ENCODE data around the gene ADGRG3. TPM values are rescaled to one million over a fixed set of nuclear protein-coding genes. Genes with fewer than 3 reads are reported as not detected.

ADGRG3 gene
- total RNA-seq, 1 experiment from 2014 or later = 0.46 TPM

DNA sequence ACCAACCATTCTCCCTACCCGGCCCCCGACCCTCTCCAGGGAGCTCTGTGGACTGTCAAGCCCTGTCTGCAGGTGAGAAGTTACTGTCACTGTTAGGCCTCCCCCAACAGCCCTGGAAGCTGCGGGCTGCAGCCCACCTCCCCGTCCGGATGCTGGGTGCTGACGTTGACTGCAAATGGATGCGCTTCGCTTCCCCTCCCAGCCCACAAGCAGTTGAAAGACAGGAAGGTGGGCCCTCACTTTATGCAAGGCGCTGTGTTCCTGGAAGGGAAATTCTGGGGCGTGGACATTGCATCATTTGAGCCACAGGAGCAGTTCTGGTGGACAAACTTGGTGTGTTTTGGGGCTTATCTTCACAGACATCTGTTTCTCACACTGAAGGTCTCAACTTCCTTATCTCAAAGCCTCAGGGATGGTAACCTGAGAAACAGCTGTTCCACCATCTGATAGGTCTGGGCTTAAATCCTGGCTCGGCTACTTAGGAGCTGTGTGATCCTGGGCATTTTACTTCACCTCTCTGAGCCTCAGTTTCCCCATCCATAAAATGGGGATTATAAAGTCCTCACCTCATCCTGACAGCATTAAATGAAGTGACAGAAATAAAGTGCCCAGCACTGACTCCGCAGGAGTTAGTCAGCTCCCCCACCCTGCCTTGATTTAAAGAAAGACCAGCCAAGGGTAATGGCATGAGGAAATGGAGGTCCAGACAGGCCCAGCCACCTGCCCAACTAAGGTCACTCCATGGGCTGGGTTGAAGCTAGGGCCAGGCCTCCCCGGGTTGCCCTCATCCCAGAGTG is 21.9 kb downstream of the ADGRG3 start:
- Histone ChIP-seq H3K79me2 (ENCODE audit: insufficient read depth, low read length) (no peaks in the 10 kb centered on the region), H3K79me1 (ENCODE audit: insufficient read depth, low read depth, low read length, poor library complexity, severe bottlenecking) (no peaks in the 10 kb centered on the region), H3T11ph (ENCODE audit: low read length) (no peak overlapping the region), H4K8ac (replicated peaks; ENCODE audit: insufficient read length, low read depth, low read length) (no peak overlapping the region), H2BK15ac (ENCODE audit: low read depth, low read length) (no peak overlapping the region), H3K4me1 (ENCODE audit: insufficient read depth, low read length) (no peaks in the 10 kb centered on the region), H2BK5ac (ENCODE audit: insufficient read length, low read length) (no peak overlapping the region), H2AK5ac (ENCODE audit: insufficient read length, low read length) (no peak overlapping the region), H3K4ac (ENCODE audit: low read depth, low read length) (no peak overlapping the region), H4K5ac (ENCODE audit: insufficient read length, low read depth, low read length) (no peak overlapping the region), H3K23ac (ENCODE audit: insufficient read length, low read depth, low read length) (no peak overlapping the region), H2BK20ac (ENCODE audit: low read depth, low read length, poor library complexity, severe bottlenecking) (no peak overlapping the region), H4K20me1 (ENCODE audit: control insufficient read depth, insufficient read depth, insufficient read length) (no peaks in the 10 kb centered on the region), H2AFZ (ENCODE audit: low read length) (no peak overlapping the region), H4K91ac (ENCODE audit: insufficient read length, low read depth, low read length) (no peak overlapping the region), H3K9ac (ENCODE audit: extremely low read depth, insufficient read length, low read length) (no peak overlapping the region), H3K9me3 (ENCODE audit: control insufficient read depth, low read depth, low read length) (no peaks in the 10 kb centered on the region), H3K14ac (ENCODE audit: insufficient read depth, low read length) (no peak overlapping the region), H2BK12ac (ENCODE audit: insufficient read length, low read depth, low read length) (no peak overlapping the region), H3K27me3 (ENCODE audit: insufficient read depth, low read length) (no peaks in the 10 kb centered on the region), H3K56ac (ENCODE audit: insufficient read length, low read depth, low read length) (no peak overlapping the region), H3K27ac (ENCODE audit: insufficient read length, low read depth, low read length) (no peak overlapping the region), H2BK120ac (ENCODE audit: low read depth, low read length, poor library complexity, severe bottlenecking) (no peak overlapping the region), H3K23me2 (ENCODE audit: insufficient read length, low read depth, low read length, poor library complexity, severe bottlenecking) (no peaks in the 10 kb centered on the region), H3K4me2 (ENCODE audit: insufficient read depth, insufficient read length, low read length) (no peak overlapping the region), H3K18ac (ENCODE audit: insufficient read length, low read depth, low read length) (no peak overlapping the region)
- no peak for DNase-seq
- TF ChIP-seq, protein P1, sequence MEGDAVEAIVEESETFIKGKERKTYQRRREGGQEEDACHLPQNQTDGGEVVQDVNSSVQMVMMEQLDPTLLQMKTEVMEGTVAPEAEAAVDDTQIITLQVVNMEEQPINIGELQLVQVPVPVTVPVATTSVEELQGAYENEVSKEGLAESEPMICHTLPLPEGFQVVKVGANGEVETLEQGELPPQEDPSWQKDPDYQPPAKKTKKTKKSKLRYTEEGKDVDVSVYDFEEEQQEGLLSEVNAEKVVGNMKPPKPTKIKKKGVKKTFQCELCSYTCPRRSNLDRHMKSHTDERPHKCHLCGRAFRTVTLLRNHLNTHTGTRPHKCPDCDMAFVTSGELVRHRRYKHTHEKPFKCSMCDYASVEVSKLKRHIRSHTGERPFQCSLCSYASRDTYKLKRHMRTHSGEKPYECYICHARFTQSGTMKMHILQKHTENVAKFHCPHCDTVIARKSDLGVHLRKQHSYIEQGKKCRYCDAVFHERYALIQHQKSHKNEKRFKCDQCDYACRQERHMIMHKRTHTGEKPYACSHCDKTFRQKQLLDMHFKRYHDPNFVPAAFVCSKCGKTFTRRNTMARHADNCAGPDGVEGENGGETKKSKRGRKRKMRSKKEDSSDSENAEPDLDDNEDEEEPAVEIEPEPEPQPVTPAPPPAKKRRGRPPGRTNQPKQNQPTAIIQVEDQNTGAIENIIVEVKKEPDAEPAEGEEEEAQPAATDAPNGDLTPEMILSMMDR (conservative IDR thresholded peaks at IDR 0.05) = no peak
- Mint-ChIP-seq H3K27ac (no peak overlapping the region; a peak in 1 of 7 replicates), H3K4me3 (no peak overlapping the region), H3K9me3 (no peaks in the 10 kb centered on the region), H3K36me3 (ENCODE audit: insufficient read depth in 1 of 3, low read depth in 3 of 3) (no peaks in the 10 kb centered on the region), H3K4me1 (peaks cover 5 to 20% of the 10 kb centered on the region in 2 experiments), H3K27me3 (ENCODE audit: low read depth) (peaks cover 6% of the 10 kb centered on the region)
- no CpG with 5 or more reads among the region's 13 CpGs for WGBS (ENCODE audit: extremely low coverage, insufficient read length, low lambda C conversion rate)
